Pancreas (tissue), 10 donors: ENCODE results near the gene DGKG. TPM values are rescaled to one million over a fixed set of nuclear protein-coding genes. Genes with fewer than 3 reads are reported as not detected.

Experiments used
- ATAC-seq, 4 donors: fragments of 200-7000 bp; cut with Tn5 transposase; one replicate each; pipeline versions ENCODE4 v1.8.0 to v1.9.1; 2020; ENCODE audit warnings: mild to moderate bottlenecking in 4 of 4, moderate library complexity in 4 of 4
- DNase-seq, 6 donors: peaks; one replicate each; pipeline ENCODE4 v3.0.0-alpha.2; 2020
- FAIRE-seq: peaks from 2 replicates; lab custom pipeline; 2012; peaks lifted over from hg19 to GRCh38; lab: Jason Lieb, UNC
- H3K27ac ChIP-seq, 4 donors: fragments of 200-600 bp; sonication (generic); 1 replicate in 3 of 4; 2 replicates in 1 of 4; pipeline versions ENCODE4 v1.5.0 to v1.8.0; 2020
- H3K27me3 ChIP-seq, 4 donors: fragments of 200-600 bp; one replicate each; pipeline ENCODE4 v1.8.0; 2021
- H3K36me3 ChIP-seq, 3 donors: fragments of 200-600 bp; sonication (generic) in 1 of 3; one replicate each; pipeline versions ENCODE4 v1.5.0 to v1.8.0; 2020 to 2021
- H3K4me1 ChIP-seq, 3 donors: fragments of 200-600 bp; one replicate each; pipeline ENCODE4 v1.8.0; 2021
- H3K4me3 ChIP-seq, 4 donors: fragments of 200-600 bp; sonication (generic) in 2 of 4; one replicate each; pipeline versions ENCODE4 v1.5.0 to v1.8.0; 2020 to 2021
- H3K9me3 ChIP-seq, 4 donors: fragments of 200-600 bp; one replicate each; pipeline ENCODE4 v1.8.0; 2021
- WGBS, 2 donors: extraction: QIAGEN DNeasy Blood & Tissue Kit; methylation state at CpG; one replicate each; pipeline ENCODE4 v1.1.7; 2013; 5-methylcytosine and 5-hydroxymethylcytosine counted together
- intact Hi-C, 3 donors: fragments of 100-400 bp; cut with DNase I; formaldehyde crosslinking; loops; one replicate each; pipeline versions ENCODE4 v1.11.1 to v1.14.2; 2022
- polyA plus RNA-seq, 2 donors: library from polyadenylated mRNA; stranded (reverse); fragments of 200-250 nt; gene quantifications; one replicate each; pipeline ENCODE4 v1.2.3, GENCODE V29; 2013
- total RNA-seq, 6 donors: library from RNA; stranded (reverse); fragmentation: NEBNext Ultra II Directional in 4 of 6; extraction: Animal tissue kit (Norgen Biotek cat#: 25700) in 4 of 6; gene quantifications; one replicate each; pipeline versions ENCODE4 v1.2.1 to v1.2.4, GENCODE V29; 2021 to 2023
- TF ChIP-seq, protein P1 (sequence below), 4 donors: fragments of 200-600 bp; sonication (generic) in 3 of 4; IDR thresholded peaks; one replicate each; pipeline versions ENCODE4 v1.5.0 to v1.8.0; 2021; ENCODE audit warnings: antibody characterized with exemption in 4 of 4
- donor health status: healthy with polysubstance abuse.
- donor health status: DM: no; HTN: no; CAD: no; lungs with moderate emphysema.
- donor health status: DM: no; HTN: no; CAD: no.
- donor health status: control.
- donor health status: control.
- donor health status: Bipolar disorder and iron deficiency.
- donor health status: DM: yes; HTN: yes; CAD: no.
- donor health status: DM: no; HTN: no; CAD: no.
- donor health status: DM: no; HTN: no; CAD: no.
- donor health status: DM: yes; HTN: yes; CAD: no.

The DGKG gene
- total and polyA plus RNA-seq, 8 donors, result 0.16 to 2.0 (median 0.88) TPM

DNA sequence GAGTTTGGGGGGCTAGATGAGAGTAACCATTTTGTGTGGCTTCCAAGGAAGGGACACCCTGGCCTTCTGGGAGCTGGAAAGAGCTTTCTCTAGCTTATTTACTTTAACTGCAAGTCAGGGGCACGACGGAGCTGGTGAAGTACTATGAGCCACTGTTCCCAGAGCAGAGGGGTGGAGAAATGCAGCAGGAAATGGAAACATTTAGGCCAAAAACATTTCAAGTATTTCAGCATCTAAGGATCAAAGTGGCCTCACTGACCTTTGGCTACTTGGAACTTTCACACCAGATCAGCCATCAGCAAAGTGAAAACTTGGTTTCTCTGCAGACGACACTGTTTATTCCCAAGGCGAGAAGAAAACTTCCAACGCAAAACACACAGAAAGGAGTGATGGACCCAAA lies 7.9 kb downstream of the DGKG start:
- DNase-seq, result no peak
- TF ChIP-seq, protein P1, sequence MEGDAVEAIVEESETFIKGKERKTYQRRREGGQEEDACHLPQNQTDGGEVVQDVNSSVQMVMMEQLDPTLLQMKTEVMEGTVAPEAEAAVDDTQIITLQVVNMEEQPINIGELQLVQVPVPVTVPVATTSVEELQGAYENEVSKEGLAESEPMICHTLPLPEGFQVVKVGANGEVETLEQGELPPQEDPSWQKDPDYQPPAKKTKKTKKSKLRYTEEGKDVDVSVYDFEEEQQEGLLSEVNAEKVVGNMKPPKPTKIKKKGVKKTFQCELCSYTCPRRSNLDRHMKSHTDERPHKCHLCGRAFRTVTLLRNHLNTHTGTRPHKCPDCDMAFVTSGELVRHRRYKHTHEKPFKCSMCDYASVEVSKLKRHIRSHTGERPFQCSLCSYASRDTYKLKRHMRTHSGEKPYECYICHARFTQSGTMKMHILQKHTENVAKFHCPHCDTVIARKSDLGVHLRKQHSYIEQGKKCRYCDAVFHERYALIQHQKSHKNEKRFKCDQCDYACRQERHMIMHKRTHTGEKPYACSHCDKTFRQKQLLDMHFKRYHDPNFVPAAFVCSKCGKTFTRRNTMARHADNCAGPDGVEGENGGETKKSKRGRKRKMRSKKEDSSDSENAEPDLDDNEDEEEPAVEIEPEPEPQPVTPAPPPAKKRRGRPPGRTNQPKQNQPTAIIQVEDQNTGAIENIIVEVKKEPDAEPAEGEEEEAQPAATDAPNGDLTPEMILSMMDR (IDR thresholded peaks at IDR 0.05), result no peak
- WGBS, 2 donors, result 74 to 76% methylated on average over 5 of the region's 5 CpGs
- intact Hi-C loops, result no loop called here
- FAIRE-seq, result no peak
- Histone ChIP-seq H3K27me3 (no peaks in the 10 kb centered on the region), H3K4me3 (no peak overlapping the region), H3K9me3 (no peaks in the 10 kb centered on the region), H3K4me1 (no peaks in the 10 kb centered on the region), H3K27ac (no peak overlapping the region), H3K36me3 (no peaks in the 10 kb centered on the region)
- no peak for ATAC-seq

DNA sequence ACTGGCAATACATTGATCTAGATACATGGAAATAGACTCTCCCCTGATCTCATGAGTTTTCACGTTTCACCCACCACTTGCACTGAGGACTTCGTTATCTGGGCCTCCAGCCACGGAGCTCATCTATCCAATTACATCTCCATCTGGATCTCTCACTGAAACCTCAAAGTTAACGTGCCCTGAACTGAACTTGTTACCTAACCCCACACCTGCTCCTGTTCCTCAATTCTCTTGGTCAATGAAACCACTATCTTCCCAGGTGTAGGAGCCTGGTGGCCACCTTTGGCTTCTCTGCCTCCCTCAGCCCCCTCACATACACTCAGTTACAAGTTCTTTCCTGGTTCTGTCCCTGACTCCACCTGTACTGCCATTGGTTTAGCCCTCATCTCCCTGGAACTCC lies 9.7 kb downstream of the DGKG start:
- Histone ChIP-seq H3K27ac (no peak overlapping the region), H3K4me1 (no peaks in the 10 kb centered on the region), H3K9me3 (no peaks in the 10 kb centered on the region), H3K27me3 (no peaks in the 10 kb centered on the region), H3K4me3 (no peak overlapping the region), H3K36me3 (no peaks in the 10 kb centered on the region)
- FAIRE-seq, result no peak
- no peak for DNase-seq
- TF ChIP-seq, protein P1 (IDR thresholded peaks at IDR 0.05), result no peak
- 72 to 84% methylated on average over 4 of the region's 4 CpGs for WGBS, 2 donors
- intact Hi-C loops, result no loop called here
- no peak for ATAC-seq

- H3K4me1 ChIP-seq, result no peaks in the 10 kb centered on the region
- H3K4me3 ChIP-seq, result no peak overlapping the region
- intact Hi-C loops, result no loop called here
- H3K36me3 ChIP-seq, result no peaks in the 10 kb centered on the region
- H3K27ac ChIP-seq, result no peak overlapping the region
- FAIRE-seq (no peak), ATAC-seq (peak in 2 of 4 donors; percentile 50 to 60), DNase-seq (no peak)
- H3K27me3 ChIP-seq, result no peaks in the 10 kb centered on the region
- TF ChIP-seq, protein P1 (IDR thresholded peaks at IDR 0.05), result no peak
- 86 to 87% methylated on average over 5 of the region's 5 CpGs for WGBS, 2 donors
- no peaks in the 10 kb centered on the region for H3K9me3 ChIP-seq
These were observed 19.8 kb downstream of the DGKG start for GRCh38 chr3:186342197-186342596.

DNA sequence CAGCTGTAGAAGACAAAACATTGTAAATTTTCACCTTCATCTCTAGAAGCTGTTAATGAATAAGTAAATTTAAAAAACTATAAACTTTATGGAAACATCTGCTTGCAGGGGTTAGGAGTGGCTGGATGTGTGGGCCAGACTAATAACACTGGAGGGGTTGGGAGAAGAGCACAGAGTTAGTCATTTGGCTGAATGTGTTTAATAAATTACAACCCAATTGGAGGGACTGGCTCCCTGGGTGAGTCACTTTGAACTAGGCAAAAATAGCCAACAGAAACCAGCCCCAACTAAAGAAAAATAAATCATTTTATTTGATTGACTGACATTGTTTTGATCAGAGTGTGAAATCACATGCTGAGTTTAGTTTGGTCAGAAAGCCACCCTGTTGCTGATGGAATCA lies 21.8 kb downstream of the DGKG start:
- no peaks in the 10 kb centered on the region for H3K9me3 ChIP-seq
- no peaks in the 10 kb centered on the region for H3K27me3 ChIP-seq
- no peak overlapping the region for H3K4me3 ChIP-seq
- H3K36me3 ChIP-seq, result no peaks in the 10 kb centered on the region
- H3K4me1 ChIP-seq, result no peaks in the 10 kb centered on the region
- H3K27ac ChIP-seq, result no peak overlapping the region
- no peak for DNase-seq
- intact Hi-C loops, result no loop called here
- no peak for ATAC-seq
- no peak for FAIRE-seq
- TF ChIP-seq, protein P1 (IDR thresholded peaks at IDR 0.05), result no peak

- H3K9me3 ChIP-seq, result no peaks in the 10 kb centered on the region
- 88% methylated on average over 4 of the region's 4 CpGs for whole genome bisulfite sequencing, 2 donors
- H3K27me3 ChIP-seq, result no peaks in the 10 kb centered on the region
- H3K27ac ChIP-seq, result no peak overlapping the region
- DNase-seq (no peak), ATAC-seq (no peak), FAIRE-seq (no peak)
- no peaks in the 10 kb centered on the region for H3K36me3 ChIP-seq
- H3K4me3 ChIP-seq, result no peak overlapping the region
- intact Hi-C loops, result no loop called here
- TF ChIP-seq, protein P1 (IDR thresholded peaks at IDR 0.05), result no peak
- no peaks in the 10 kb centered on the region for H3K4me1 ChIP-seq
These were observed 22.7 kb downstream of the DGKG start for GRCh38 chr3:186339180-186339918.
